K562 (cell line): Measurements from ENCODE around the gene SMIM8. TPM values are rescaled to one million over a fixed set of nuclear protein-coding genes. Genes with fewer than 3 reads are reported as not detected.

Experiments
- ATF6 ChIP-seq: sonication (generic); formaldehyde crosslinking; IDR thresholded peaks from 2 replicates; pipeline ENCODE4 v1.4.0; 2020; ENCODE audit warnings: mild to moderate bottlenecking, missing genetic modification reagents
- BRCA1 ChIP-seq, 2 experiments: fragments of 450-650 bp in 1 of 2; sonication (generic) in 1 of 2; formaldehyde crosslinking in 1 of 2; IDR thresholded peaks; 2 replicates each; pipeline versions ENCODE4 v1.5.0 to v1.6.1; 2017 to 2020; ENCODE audit warnings: mild to moderate bottlenecking in 1 of 2, missing genetic modification reagents in 1 of 2
- CEBPB ChIP-seq: fragments of 450-650 bp; IDR thresholded peaks from 2 replicates; pipeline ENCODE4 v1.6.1; 2016; ENCODE audit warnings: missing genetic modification characterization, missing compliant biosample characterization
- DEAF1 ChIP-seq: fragments of 450-650 bp; formaldehyde crosslinking; IDR thresholded peaks from 2 replicates; pipeline ENCODE4 v1.4.0; 2020; ENCODE audit warnings: mild to moderate bottlenecking, moderate library complexity
- ELF4 ChIP-seq: fragments of 450-650 bp; formaldehyde crosslinking; IDR thresholded peaks from 2 replicates; pipeline ENCODE4 v1.4.0; 2022; ENCODE audit warnings: missing genetic modification characterization
- FOS ChIP-seq: IDR thresholded peaks from 3 replicates; pipeline ENCODE4 v1.6.1; 2011; ENCODE audit not compliant: insufficient read length; ENCODE audit errors: extremely low read depth
- FOXK1 ChIP-seq: sonication (generic); formaldehyde crosslinking; IDR thresholded peaks from 2 replicates; pipeline ENCODE4 v1.8.0; 2022; ENCODE audit warnings: missing genetic modification reagents, mild to moderate bottlenecking, borderline replicate concordance
- MCM2 ChIP-seq: fragments of 450-650 bp; IDR thresholded peaks from 2 replicates; pipeline ENCODE4 v1.6.1; 2017; ENCODE audit warnings: low read depth, mild to moderate bottlenecking
- NR2C1 ChIP-seq, 2 experiments: fragments of 450-650 bp; IDR thresholded peaks; 2 replicates each; pipeline ENCODE4 v1.6.1; 2017; ENCODE audit warnings: mild to moderate bottlenecking in 2 of 2, antibody characterized with exemption in 1 of 2, inconsistent platforms in 1 of 2, missing compliant biosample characterization in 1 of 2, missing genetic modification characterization in 1 of 2
- NR2C2 ChIP-seq, 2 experiments: fragments of 200-800 bp in 1 of 2; sonication (Bioruptor generic) in 1 of 2; sonication (generic) in 1 of 2; formaldehyde crosslinking in 1 of 2; IDR thresholded peaks; 2 replicates each; pipeline versions ENCODE4 v1.6.1 to v1.8.0; 2016 to 2022; ENCODE audit warnings: mild to moderate bottlenecking in 1 of 2, missing compliant biosample characterization in 1 of 2, missing genetic modification characterization in 1 of 2, missing genetic modification reagents in 1 of 2
- NUFIP1 ChIP-seq: fragments of 450-650 bp; IDR thresholded peaks from 2 replicates; pipeline ENCODE4 v1.6.1; 2018; ENCODE audit not compliant: partially characterized antibody
- SP1 ChIP-seq: sonication (generic); formaldehyde crosslinking; IDR thresholded peaks from 2 replicates; pipeline ENCODE4 v1.8.1; 2022; ENCODE audit warnings: mild to moderate bottlenecking, missing genetic modification reagents
- SPI1 ChIP-seq: IDR thresholded peaks from 2 replicates; pipeline ENCODE4 v1.6.1; 2011; ENCODE audit warnings: low read depth, low read length, control low read depth, borderline replicate concordance
- VEZF1 ChIP-seq: fragments of 200-800 bp; sonication (Bioruptor generic); IDR thresholded peaks from 2 replicates; pipeline ENCODE4 v1.6.1; 2017; ENCODE audit warnings: missing genetic modification characterization, missing compliant biosample characterization
- ZBTB9 ChIP-seq: fragments of 450-650 bp; formaldehyde crosslinking; IDR thresholded peaks from 2 replicates; pipeline ENCODE4 v1.4.0; 2020; ENCODE audit warnings: mild to moderate bottlenecking, moderate library complexity
- ZFP1 ChIP-seq: fragments of 450-650 bp; formaldehyde crosslinking; IDR thresholded peaks from 2 replicates; pipeline ENCODE4 v1.4.0; 2020; ENCODE audit warnings: mild to moderate bottlenecking, mixed read lengths
- ZNF124 ChIP-seq: sonication (generic); formaldehyde crosslinking; IDR thresholded peaks from 2 replicates; pipeline ENCODE4 v1.8.1; 2022; ENCODE audit warnings: missing genetic modification reagents
- ZNF766 ChIP-seq: fragments of 200-800 bp; sonication (Bioruptor generic); conservative IDR thresholded peaks from 2 replicates; pipeline ENCODE4 v1.6.1; 2016; ENCODE audit warnings: missing genetic modification characterization, missing compliant biosample characterization
- ZSCAN32 ChIP-seq: fragments of 450-650 bp; formaldehyde crosslinking; IDR thresholded peaks from 2 replicates; pipeline ENCODE4 v1.4.0; 2020; ENCODE audit warnings: mild to moderate bottlenecking, moderate library complexity
- polyA plus RNA-seq, 8 experiments: library from polyadenylated mRNA; depleted of rRNA in 4 of 8; stranded (reverse) in 5 of 8; unstranded in 3 of 8; fragments of >200 nt; fragmentation: Nextera tagmentation in 2 of 8; fragmentation: Illumina TruSeq in 1 of 8; extraction: Ambion mirVana in 2 of 8; extraction: Trizol in 1 of 8; gene quantifications; 2 replicates each; pipeline versions ENCODE4 v1.2.1 to v1.2.3, GENCODE V29; 2011 to 2014; ENCODE audit warnings: inconsistent platforms in 1 of 8, missing spikeins in 1 of 8
- total RNA-seq, 7 experiments: library from RNA; depleted of rRNA in 6 of 7; stranded (reverse); fragments of >200 nt in 6 of 7; fragmentation: Illumina TruSeq in 2 of 7; extraction: Trizol in 2 of 7; gene quantifications; 2 replicates each; pipeline versions ENCODE4 v1.2.1 to v1.2.3, GENCODE V29; 2011 to 2021; ENCODE audit warnings: low replicate concordance in 1 of 7
- TF ChIP-seq, protein P1 (sequence below), 3 experiments: fragments of 200-800 bp in 1 of 3; sonication (Bioruptor generic) in 1 of 3; sonication (generic) in 1 of 3; formaldehyde crosslinking in 1 of 3; IDR thresholded peaks; 2 replicates each; pipeline versions ENCODE4 v1.6.1 to v1.8.0; 2016 to 2022; ENCODE audit warnings: mild to moderate bottlenecking in 2 of 3, missing compliant biosample characterization in 2 of 3, missing genetic modification characterization in 2 of 3, missing genetic modification reagents in 1 of 3

Gene SMIM8
- total and polyA plus RNA-seq, 9 of the 15 experiments (the other 6 are each of a cell fraction or from before 2014, with no cell fraction given), result 8.3 to 53.7 (median 15.1) TPM

GRCh38 chr6:87333591-87334181 lies 11.3 kb downstream of the SMIM8 start (continued):
- peak; percentile 77; the same call in 1 of the 2 replicates for TF ChIP-seq ZNF766 (CRISPR knock-in tag)
- no peak for TF ChIP-seq ZBTB9 (CRISPR knock-in tag)
- TF ChIP-seq NR2C1 (IDR thresholded peaks at IDR 0.05), result no peak
- TF ChIP-seq NR2C1 (tag; IDR thresholded peaks at IDR 0.05), result 0 out of 2 replicates have a peak, but pooled peaks have one; percentile 10
- no peak for TF ChIP-seq SPI1
- TF ChIP-seq CEBPB, result peak; percentile 61
- TF ChIP-seq BRCA1 (IDR thresholded peaks at IDR 0.05), result no peak
- TF ChIP-seq BRCA1 (CRISPR knock-in tag; IDR thresholded peaks at IDR 0.05), result no peak
- TF ChIP-seq, protein P1, sequence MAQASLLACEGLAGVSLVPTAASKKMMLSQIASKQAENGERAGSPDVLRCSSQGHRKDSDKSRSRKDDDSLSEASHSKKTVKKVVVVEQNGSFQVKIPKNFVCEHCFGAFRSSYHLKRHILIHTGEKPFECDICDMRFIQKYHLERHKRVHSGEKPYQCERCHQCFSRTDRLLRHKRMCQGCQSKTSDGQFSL (CRISPR knock-in tag; IDR thresholded peaks at IDR 0.05), result no peak
- TF ChIP-seq, protein P1 (tag; IDR thresholded peaks at IDR 0.05), result no peak
- no peak for TF ChIP-seq MCM2
- TF ChIP-seq ZFP1, result no peak
- no peak for TF ChIP-seq VEZF1 (CRISPR knock-in tag)
- TF ChIP-seq SP1 (CRISPR knock-in tag), result no peak
- TF ChIP-seq ELF4 (CRISPR knock-in tag), result no peak
- TF ChIP-seq NUFIP1, result no peak
- TF ChIP-seq ATF6 (CRISPR knock-in tag), result no peak
- no peak for TF ChIP-seq FOS
- no peak for TF ChIP-seq ZNF124 (CRISPR knock-in tag)
- no peak for TF ChIP-seq FOXK1 (CRISPR knock-in tag)
- no peak for TF ChIP-seq DEAF1 (CRISPR knock-in tag)
- TF ChIP-seq NR2C2 (CRISPR knock-in tag; IDR thresholded peaks at IDR 0.05), result no peak
- TF ChIP-seq NR2C2 (tag; IDR thresholded peaks at IDR 0.05), result peak; percentile 59
- TF ChIP-seq ZSCAN32 (CRISPR knock-in tag), result no peak
